Activated T-cell treated with anti-CD3 and anti-CD28 coated beads, Interleukin-2, amount 50 U/mL, for 72 hours (primary cell): ENCODE results near the gene CCDC87. TPM values are rescaled to one million over a fixed set of nuclear protein-coding genes. Genes with fewer than 3 reads are reported as not detected.

Source experiments
- ATAC-seq, 2 donors: fragments of 150-1000 bp; cut with Tn5 transposase; replicated peaks in 1 of 2; 2 replicates each; pipeline ENCODE4 v1.10.0; 2021; ENCODE audit warnings: moderate library complexity in 2 of 2, mild to moderate bottlenecking in 1 of 2
- DNase-seq, 2 donors: peaks; one replicate each; pipeline ENCODE4 v3.0.0; 2021 to 2022; ENCODE audit warnings: mixed read lengths in 1 of 2
- H3K27ac Mint-ChIP-seq: one replicate; pipeline ENCODE4 v1.8.0; 2022; ENCODE audit warnings: mild to moderate bottlenecking, moderate library complexity, mixed read lengths
- H3K27me3 Mint-ChIP-seq: one replicate; pipeline ENCODE4 v1.8.0; 2022; ENCODE audit warnings: low read depth, mixed read lengths
- H3K36me3 Mint-ChIP-seq, 2 donors: one replicate each; pipeline ENCODE4 v1.8.0; 2022; ENCODE audit warnings: mixed read lengths in 2 of 2, mild to moderate bottlenecking in 1 of 2; ENCODE audit not compliant: insufficient read depth in 2 of 2
- H3K4me1 Mint-ChIP-seq: one replicate; pipeline ENCODE4 v1.8.0; 2022; ENCODE audit warnings: low read depth, mixed read lengths
- H3K4me3 Mint-ChIP-seq, 2 donors: one replicate each; pipeline ENCODE4 v1.8.0; 2022; ENCODE audit warnings: mild to moderate bottlenecking in 2 of 2, mixed read lengths in 2 of 2, moderate library complexity in 2 of 2
- H3K9me3 Mint-ChIP-seq, 2 donors: one replicate each; pipeline ENCODE4 v1.8.0; 2022; ENCODE audit warnings: mixed read lengths in 2 of 2
- total RNA-seq, 2 donors: library from RNA; stranded (reverse); gene quantifications; one replicate each; pipeline ENCODE4 v1.2.3, GENCODE V29; 2022

Gene CCDC87
- total RNA-seq, 2 donors from 2014 or later = 0.10 to 0.21 TPM

- ATAC-seq = no peak
- Mint-ChIP-seq H3K36me3 (peaks cover 28 to 60% of the 10 kb centered on the region in 2 donors), H3K9me3 (no peaks in the 10 kb centered on the region), H3K27me3 (no peaks in the 10 kb centered on the region), H3K27ac (peak overlapping the region; percentile 28), H3K4me1 (peaks cover 48% of the 10 kb centered on the region), H3K4me3 (no peak overlapping the region)
- no peak for DNase-seq
Observed at GRCh38 chr11:66626926-66627325, 34.1 kb upstream of the CCDC87 start.

GRCh38 chr11:66626382-66626781 is 33.5 kb upstream of the CCDC87 start:
- H3K9me3 Mint-ChIP-seq = no peaks in the 10 kb centered on the region
- no peak overlapping the region for H3K4me3 Mint-ChIP-seq
- no peak for DNase-seq
- H3K36me3 Mint-ChIP-seq = peaks cover 26 to 59% of the 10 kb centered on the region in 2 donors
- no peak overlapping the region for H3K27ac Mint-ChIP-seq
- ATAC-seq = no peak
- peaks cover 53% of the 10 kb centered on the region for H3K4me1 Mint-ChIP-seq
- H3K27me3 Mint-ChIP-seq = no peaks in the 10 kb centered on the region

- Mint-ChIP-seq H3K4me1 (peaks cover 60% of the 10 kb centered on the region), H3K4me3 (no peak overlapping the region), H3K27me3 (no peaks in the 10 kb centered on the region), H3K27ac (no peak overlapping the region), H3K36me3 (peaks cover 28 to 58% of the 10 kb centered on the region in 2 donors), H3K9me3 (no peaks in the 10 kb centered on the region)
- DNase-seq (no peak), ATAC-seq (no peak)
Observed at GRCh38 chr11:66625752-66626149, 32.9 kb upstream of the CCDC87 start.

GRCh38 chr11:66625041-66625751 is 32.3 kb upstream of the CCDC87 start:
- ATAC-seq (no peak), DNase-seq (no peak)
- Mint-ChIP-seq H3K27me3 (no peaks in the 10 kb centered on the region), H3K4me1 (peaks cover 64% of the 10 kb centered on the region), H3K9me3 (no peaks in the 10 kb centered on the region), H3K4me3 (no peak overlapping the region), H3K27ac (no peak overlapping the region), H3K36me3 (peaks cover 28 to 58% of the 10 kb centered on the region in 2 donors)

GRCh38 chr11:66624450-66624849 is 31.6 kb upstream of the CCDC87 start:
- peaks cover 27 to 56% of the 10 kb centered on the region in 2 donors for H3K36me3 Mint-ChIP-seq
- H3K4me1 Mint-ChIP-seq = peaks cover 66% of the 10 kb centered on the region
- ATAC-seq (peak in 1 of 2 donors; percentile 5), DNase-seq (no peak)
- no peaks in the 10 kb centered on the region for H3K9me3 Mint-ChIP-seq
- H3K4me3 Mint-ChIP-seq = no peak overlapping the region
- H3K27ac Mint-ChIP-seq = no peak overlapping the region
- H3K27me3 Mint-ChIP-seq = no peaks in the 10 kb centered on the region

- Mint-ChIP-seq H3K4me3 (peak overlapping the region; percentile 99 to 100), H3K4me1 (peaks cover 72% of the 10 kb centered on the region), H3K36me3 (peaks cover 35 to 56% of the 10 kb centered on the region in 2 donors), H3K27me3 (no peaks in the 10 kb centered on the region), H3K27ac (peak overlapping the region; percentile 98), H3K9me3 (no peaks in the 10 kb centered on the region)
- DNase-seq = no peak
- peak in 1 of 2 donors; percentile 9 for ATAC-seq
Observed at GRCh38 chr11:66619080-66619554, 26.3 kb upstream of the CCDC87 start.

- H3K9me3 Mint-ChIP-seq = no peaks in the 10 kb centered on the region
- ATAC-seq (peak in 1 of 2 donors; percentile 6), DNase-seq (peak; percentile 36 to 41)
- no peaks in the 10 kb centered on the region for H3K27me3 Mint-ChIP-seq
- H3K4me1 Mint-ChIP-seq = peaks cover 54% of the 10 kb centered on the region
- H3K36me3 Mint-ChIP-seq = peaks cover 23 to 42% of the 10 kb centered on the region in 2 donors
- H3K27ac Mint-ChIP-seq = peak overlapping the region; percentile 98
- H3K4me3 Mint-ChIP-seq = peak overlapping the region; percentile 99 to 100
Observed at GRCh38 chr11:66617155-66617834, 24.4 kb upstream of the CCDC87 start.

GRCh38 chr11:66616379-66617154 is 23.7 kb upstream of the CCDC87 start, which contains the start of gene RBM14:
Gene RBM14, plus strand, starts transcription at chr11:66616630. Its CDS starts 91 bp downstream, at chr11:66616721.
- H3K4me1 Mint-ChIP-seq = peaks cover 46% of the 10 kb centered on the region
- H3K36me3 Mint-ChIP-seq = peaks cover 23 to 36% of the 10 kb centered on the region in 2 donors
- H3K27ac Mint-ChIP-seq = peak within 1 kb of the TSS; percentile 98
- DNase-seq (peak; percentile 98 to 99), ATAC-seq (peak; percentile 93)
- no peaks in the 10 kb centered on the region for H3K27me3 Mint-ChIP-seq
- H3K4me3 Mint-ChIP-seq = peak within 1 kb of the TSS; percentile 99 to 100
- no peaks in the 10 kb centered on the region for H3K9me3 Mint-ChIP-seq

- H3K36me3 Mint-ChIP-seq = peaks cover 18 to 27% of the 10 kb centered on the region in 2 donors
- no peaks in the 10 kb centered on the region for H3K9me3 Mint-ChIP-seq
- H3K27me3 Mint-ChIP-seq = no peaks in the 10 kb centered on the region
- H3K4me1 Mint-ChIP-seq = peaks cover 33% of the 10 kb centered on the region
- ATAC-seq (no peak), DNase-seq (no peak)
- peak overlapping the region in 1 of 2 donors; percentile 24 for H3K4me3 Mint-ChIP-seq
- H3K27ac Mint-ChIP-seq = no peak overlapping the region
Observed at GRCh38 chr11:66614073-66614472, 21.2 kb upstream of the CCDC87 start.

GRCh38 chr11:66612458-66612857 is 19.6 kb upstream of the CCDC87 start:
- H3K27me3 Mint-ChIP-seq = no peaks in the 10 kb centered on the region
- no peak overlapping the region for H3K27ac Mint-ChIP-seq
- ATAC-seq (no peak), DNase-seq (no peak)
- H3K9me3 Mint-ChIP-seq = no peaks in the 10 kb centered on the region
- H3K36me3 Mint-ChIP-seq = peaks cover 7 to 12% of the 10 kb centered on the region in 2 donors
- H3K4me3 Mint-ChIP-seq = no peak overlapping the region
- H3K4me1 Mint-ChIP-seq = peaks cover 26% of the 10 kb centered on the region

- Mint-ChIP-seq H3K27ac (peak overlapping the region; percentile 22), H3K9me3 (no peaks in the 10 kb centered on the region), H3K27me3 (no peaks in the 10 kb centered on the region), H3K36me3 (peaks cover 0 to 1% of the 10 kb centered on the region in 2 donors), H3K4me3 (no peak overlapping the region), H3K4me1 (peaks cover 15% of the 10 kb centered on the region)
- DNase-seq (no peak), ATAC-seq (no peak)
Observed at GRCh38 chr11:66609721-66610617, 17.1 kb upstream of the CCDC87 start.
